ENCODE data around the gene DENND1B.

DNA sequence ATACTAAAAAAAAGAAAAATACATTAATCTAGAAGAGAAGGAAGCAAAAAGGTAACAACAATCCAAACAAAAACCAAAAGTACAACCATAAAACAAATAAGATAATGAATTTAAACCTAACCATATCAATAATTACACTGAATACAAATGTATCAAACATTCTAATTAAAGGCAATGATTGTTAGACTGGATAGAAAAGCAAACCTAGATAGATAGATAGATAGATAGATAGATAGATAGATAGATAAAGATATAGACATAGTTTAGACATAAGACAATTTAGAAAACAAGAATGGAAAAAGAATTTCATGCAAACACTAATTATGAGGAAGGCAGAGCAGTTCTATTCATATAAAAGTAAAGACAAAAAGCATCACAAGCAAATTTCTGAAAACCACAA is 24.9 kb downstream of the DENND1B start:
- TF ChIP-seq, protein P1, sequence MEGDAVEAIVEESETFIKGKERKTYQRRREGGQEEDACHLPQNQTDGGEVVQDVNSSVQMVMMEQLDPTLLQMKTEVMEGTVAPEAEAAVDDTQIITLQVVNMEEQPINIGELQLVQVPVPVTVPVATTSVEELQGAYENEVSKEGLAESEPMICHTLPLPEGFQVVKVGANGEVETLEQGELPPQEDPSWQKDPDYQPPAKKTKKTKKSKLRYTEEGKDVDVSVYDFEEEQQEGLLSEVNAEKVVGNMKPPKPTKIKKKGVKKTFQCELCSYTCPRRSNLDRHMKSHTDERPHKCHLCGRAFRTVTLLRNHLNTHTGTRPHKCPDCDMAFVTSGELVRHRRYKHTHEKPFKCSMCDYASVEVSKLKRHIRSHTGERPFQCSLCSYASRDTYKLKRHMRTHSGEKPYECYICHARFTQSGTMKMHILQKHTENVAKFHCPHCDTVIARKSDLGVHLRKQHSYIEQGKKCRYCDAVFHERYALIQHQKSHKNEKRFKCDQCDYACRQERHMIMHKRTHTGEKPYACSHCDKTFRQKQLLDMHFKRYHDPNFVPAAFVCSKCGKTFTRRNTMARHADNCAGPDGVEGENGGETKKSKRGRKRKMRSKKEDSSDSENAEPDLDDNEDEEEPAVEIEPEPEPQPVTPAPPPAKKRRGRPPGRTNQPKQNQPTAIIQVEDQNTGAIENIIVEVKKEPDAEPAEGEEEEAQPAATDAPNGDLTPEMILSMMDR (conservative IDR thresholded peaks at IDR 0.05 in 1 of 2, IDR thresholded peaks at IDR 0.05 in 1 of 2; ENCODE audit: low read depth in 1 of 2, low read length in 2 of 2), result no peak
- TF ChIP-seq EZH2 (IDR thresholded peaks at IDR 0.05; ENCODE audit: low read length, missing control alignments), result no peak

Measured in fibroblast of lung (primary cell).